H9 (cell line): Measurements from ENCODE around the gene MOV10L1. TPM values are rescaled to one million over a fixed set of nuclear protein-coding genes. Genes with fewer than 3 reads are reported as not detected.

Experiments
- DNase-seq: peaks from one replicate; pipeline ENCODE4 v3.0.0-alpha.2; 2017
- H2AFZ ChIP-seq: one replicate; pipeline ENCODE4 v1.6.1; 2013; ENCODE audit warnings: mild to moderate bottlenecking, low read length, control low read depth, moderate library complexity
- H2AK5ac ChIP-seq: 2 replicates; pipeline ENCODE4 v1.6.1; 2013; ENCODE audit warnings: low read length, control low read depth, mixed read lengths; ENCODE audit not compliant: insufficient read length
- H2BK120ac ChIP-seq: one replicate; pipeline ENCODE4 v1.6.1; 2013; ENCODE audit warnings: low read depth, mild to moderate bottlenecking, low read length, control low read depth, inconsistent platforms; ENCODE audit not compliant: poor library complexity, severe bottlenecking
- H2BK12ac ChIP-seq: 2 replicates; pipeline ENCODE4 v1.6.1; 2013; ENCODE audit warnings: low read length, control low read depth, mixed read lengths, low read depth; ENCODE audit not compliant: insufficient read length
- H2BK15ac ChIP-seq: 2 replicates; pipeline ENCODE4 v1.6.1; 2013; ENCODE audit warnings: low read depth, low read length, control low read depth
- H2BK20ac ChIP-seq: one replicate; pipeline ENCODE4 v1.6.1; 2013; ENCODE audit warnings: low read depth, mild to moderate bottlenecking, low read length, control low read depth, inconsistent platforms; ENCODE audit not compliant: poor library complexity, severe bottlenecking
- H2BK5ac ChIP-seq: 2 replicates; pipeline ENCODE4 v1.6.1; 2013; ENCODE audit warnings: low read length, control low read depth, mixed read lengths; ENCODE audit not compliant: insufficient read length
- H3K14ac ChIP-seq: 2 replicates; pipeline ENCODE4 v1.6.1; 2013; ENCODE audit warnings: low read length, control low read depth; ENCODE audit not compliant: insufficient read depth
- H3K18ac ChIP-seq: 2 replicates; pipeline ENCODE4 v1.6.1; 2013; ENCODE audit warnings: low read depth, mild to moderate bottlenecking, mixed read lengths, low read length, control low read depth; ENCODE audit not compliant: insufficient read length
- H3K23ac ChIP-seq: 2 replicates; pipeline ENCODE4 v1.6.1; 2013; ENCODE audit warnings: low read length, control low read depth, mixed read lengths, low read depth; ENCODE audit not compliant: insufficient read length
- H3K23me2 ChIP-seq: 2 replicates; pipeline ENCODE4 v1.6.1; 2013; ENCODE audit warnings: low read depth, mild to moderate bottlenecking, mixed read lengths, low read length, control low read depth; ENCODE audit not compliant: insufficient read length, poor library complexity, severe bottlenecking
- H3K27ac ChIP-seq: 2 replicates; pipeline ENCODE4 v1.5.1; 2013; ENCODE audit warnings: low read length, control low read depth, mixed read lengths, low read depth; ENCODE audit not compliant: insufficient read length
- H3K27me3 ChIP-seq: 2 replicates; pipeline ENCODE4 v1.6.1; 2013; ENCODE audit warnings: low read length, control low read depth, inconsistent platforms; ENCODE audit not compliant: insufficient read depth
- H3K4ac ChIP-seq: 2 replicates; pipeline ENCODE4 v1.6.1; 2013; ENCODE audit warnings: low read depth, mild to moderate bottlenecking, control low read depth, inconsistent platforms, low read length, moderate library complexity
- H3K4me1 ChIP-seq: 2 replicates; pipeline ENCODE4 v1.6.1; 2013; ENCODE audit warnings: low read length, control low read depth, inconsistent platforms; ENCODE audit not compliant: insufficient read depth
- H3K4me2 ChIP-seq: 2 replicates; pipeline ENCODE4 v1.6.1; 2013; ENCODE audit warnings: low read length, control low read depth, mixed read lengths; ENCODE audit not compliant: insufficient read length, insufficient read depth
- H3K56ac ChIP-seq: 2 replicates; pipeline ENCODE4 v1.6.1; 2013; ENCODE audit warnings: low read depth, mild to moderate bottlenecking, mixed read lengths, low read length, control low read depth; ENCODE audit not compliant: insufficient read length
- H3K79me1 ChIP-seq: 2 replicates; pipeline ENCODE4 v1.6.1; 2013; ENCODE audit warnings: low read depth, mild to moderate bottlenecking, moderate library complexity, low read length, control low read depth, inconsistent platforms; ENCODE audit not compliant: insufficient read depth, poor library complexity, severe bottlenecking
- H3K79me2 ChIP-seq: 2 replicates; pipeline ENCODE4 v1.6.1; 2013; ENCODE audit warnings: low read length, control low read depth, inconsistent platforms; ENCODE audit not compliant: insufficient read depth
- H3K9ac ChIP-seq: 2 replicates; pipeline ENCODE4 v1.6.1; 2013; ENCODE audit warnings: low read length, control low read depth, mixed read lengths; ENCODE audit not compliant: insufficient read length; ENCODE audit errors: extremely low read depth
- H3K9me3 ChIP-seq: one replicate; pipeline ENCODE4 v1.6.1; 2013; ENCODE audit warnings: low read depth, low read length, inconsistent platforms; ENCODE audit not compliant: control insufficient read depth
- H3T11ph ChIP-seq: one replicate; pipeline ENCODE4 v1.6.1; 2013; ENCODE audit warnings: mild to moderate bottlenecking, low read length, control low read depth, inconsistent platforms
- H4K20me1 ChIP-seq: one replicate; pipeline ENCODE4 v1.6.1; 2013; ENCODE audit not compliant: control insufficient read depth, insufficient read length, insufficient read depth
- H4K5ac ChIP-seq: 2 replicates; pipeline ENCODE4 v1.6.1; 2013; ENCODE audit warnings: low read depth, mild to moderate bottlenecking, mixed read lengths, low read length, control low read depth; ENCODE audit not compliant: insufficient read length
- H4K8ac ChIP-seq: replicated peaks from 2 replicates; pipeline ENCODE4 v1.6.1; 2013; ENCODE audit warnings: low read length, control low read depth, mixed read lengths, low read depth; ENCODE audit not compliant: insufficient read length
- H4K91ac ChIP-seq: 2 replicates; pipeline ENCODE4 v1.6.1; 2013; ENCODE audit warnings: low read depth, mild to moderate bottlenecking, moderate library complexity, mixed read lengths, low read length, control low read depth; ENCODE audit not compliant: insufficient read length
- H3K27ac Mint-ChIP-seq, 3 experiments: 2 replicates in 2 of 3; 3 replicates in 1 of 3; pipeline ENCODE4 v1.8.0; 2020 to 2021; ENCODE audit warnings: mixed read lengths in 3 of 3, mild to moderate bottlenecking in 1 of 3, moderate library complexity in 1 of 3
- H3K27me3 Mint-ChIP-seq: 2 replicates; pipeline ENCODE4 v1.8.0; 2021; ENCODE audit warnings: low read depth, mild to moderate bottlenecking, moderate library complexity, mixed read lengths
- H3K36me3 Mint-ChIP-seq, 3 experiments: 2 replicates in 2 of 3; 3 replicates in 1 of 3; pipeline ENCODE4 v1.8.0; 2020 to 2021; ENCODE audit warnings: low read depth in 3 of 3, mixed read lengths in 3 of 3; ENCODE audit not compliant: insufficient read depth in 1 of 3
- H3K4me1 Mint-ChIP-seq, 2 experiments: 2 replicates each; pipeline ENCODE4 v1.8.0; 2020; ENCODE audit warnings: mixed read lengths in 2 of 2
- H3K4me3 Mint-ChIP-seq, 2 experiments: 2 replicates in 1 of 2; 3 replicates in 1 of 2; pipeline ENCODE4 v1.8.0; 2020 to 2021; ENCODE audit warnings: mild to moderate bottlenecking in 2 of 2, mixed read lengths in 2 of 2, moderate library complexity in 1 of 2
- H3K9me3 Mint-ChIP-seq, 2 experiments: 2 replicates in 1 of 2; 3 replicates in 1 of 2; pipeline ENCODE4 v1.8.0; 2020; ENCODE audit warnings: mild to moderate bottlenecking in 2 of 2, mixed read lengths in 2 of 2, moderate library complexity in 1 of 2
- CTCF ChIP-seq: fragments of 200-600 bp; sonication (generic); conservative IDR thresholded peaks from 3 replicates; pipeline ENCODE4 v1.8.0; 2021; ENCODE audit warnings: antibody characterized with exemption, mild to moderate bottlenecking
- WGBS: extraction: QIAGEN DNeasy Blood & Tissue Kit; methylation state at CpG from one replicate; pipeline ENCODE4 v1.1.7; 2013; ENCODE audit warnings: missing lambda C conversion rate, low lambda C conversion rate, mixed read lengths; ENCODE audit not compliant: insufficient read length; ENCODE audit errors: extremely low coverage; 5-methylcytosine and 5-hydroxymethylcytosine counted together
- total RNA-seq: library from RNA; stranded (reverse); gene quantifications from 2 replicates; pipeline ENCODE4 v1.2.1, GENCODE V29; 2021

The MOV10L1 gene
- total RNA-seq, 1 experiment from 2014 or later = not detected

- Histone ChIP-seq H3K79me2 (no peaks in the 10 kb centered on the region; the same call in 1 of the 2 replicates), H3K4ac (no peak overlapping the region), H3K27me3 (no peaks in the 10 kb centered on the region), H3K9me3 (no peaks in the 10 kb centered on the region), H2BK120ac (no peak overlapping the region), H4K8ac (no peak overlapping the region), H4K5ac (no peak overlapping the region), H4K91ac (no peak overlapping the region), H3K9ac (no peak overlapping the region), H3K23me2 (no peaks in the 10 kb centered on the region), H3T11ph (no peak overlapping the region), H3K4me2 (no peak overlapping the region), H3K18ac (no peak overlapping the region), H3K14ac (no peak overlapping the region), H2BK20ac (no peak overlapping the region), H3K27ac (no peak overlapping the region), H3K4me1 (no peaks in the 10 kb centered on the region), H3K23ac (no peak overlapping the region), H3K79me1 (no peaks in the 10 kb centered on the region), H2BK15ac (no peak overlapping the region), H2BK5ac (no peak overlapping the region), H2AK5ac (no peak overlapping the region), H3K56ac (no peak overlapping the region), H2BK12ac (no peak overlapping the region), H2AFZ (no peak overlapping the region), H4K20me1 (no peaks in the 10 kb centered on the region)
- Mint-ChIP-seq H3K9me3 (peaks cover 5 to 9% of the 10 kb centered on the region in 2 experiments; a peak in 3 of 5 replicates), H3K27me3 (no peaks in the 10 kb centered on the region), H3K4me3 (no peak overlapping the region), H3K36me3 (peaks cover 25 to 62% (median 61%) of the 10 kb centered on the region in 3 experiments), H3K4me1 (peaks cover 2 to 6% of the 10 kb centered on the region in 2 experiments; a peak in 2 of 4 replicates), H3K27ac (no peak overlapping the region)
- TF ChIP-seq CTCF = no peak
- DNase-seq = no peak
- no CpG with 5 or more reads among the region's 23 CpGs for WGBS
Observed at GRCh38 chr22:50207383-50208140, 117.8 kb downstream of the MOV10L1 start.
